Dermis microvascular lymphatic vessel endothelial cell (primary cell): ENCODE measurements around the gene WDR41. TPM values are rescaled to one million over a fixed set of nuclear protein-coding genes. Genes with fewer than 3 reads are reported as not detected.
"Not testable (repeated sequence)": the region's sequence is repeated elsewhere in the genome, so short reads cannot be mapped to it uniquely, and the experiment has no call there.

ENCODE experiments used
- DNase-seq, 2 donors: peaks; one replicate each; pipeline versions ENCODE4 v3.0.0 to v3.0.0-alpha.2; 2010; ENCODE audit warnings: low read depth in 2 of 2
- total RNA-seq: library from RNA; depleted of rRNA; stranded (reverse); fragments of >200 nt; gene quantifications from 2 replicates; pipeline ENCODE4 v1.2.1, GENCODE V29; 2014

Gene WDR41
- total RNA-seq, 1 donor from 2014 or later, result 57.8 TPM

DNA sequence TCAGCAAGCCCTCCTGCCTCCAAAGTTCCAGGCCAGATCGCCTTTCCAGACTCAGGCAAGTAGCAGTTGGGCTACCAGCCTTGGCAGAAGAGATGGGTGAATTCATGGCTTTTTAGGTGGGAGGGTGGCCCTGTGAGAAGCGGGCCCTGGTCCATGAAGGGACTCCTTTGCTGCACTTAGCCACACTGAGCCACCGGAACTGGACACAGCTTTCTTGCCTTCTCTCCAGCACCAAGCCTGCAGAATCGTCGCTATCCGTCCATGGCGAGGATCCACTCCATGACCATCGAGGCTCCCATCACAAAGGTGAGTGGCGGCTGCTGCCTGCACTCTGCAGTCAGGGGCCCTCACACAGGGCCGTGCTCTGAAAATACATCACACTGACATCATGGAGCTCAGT lies 85.0 kb downstream of the WDR41 start:
- DNase-seq, result no peak

- DNase-seq, result no peak
These were observed 89.3 kb downstream of the WDR41 start for GRCh38 chr5:77402796-77403195.

DNA sequence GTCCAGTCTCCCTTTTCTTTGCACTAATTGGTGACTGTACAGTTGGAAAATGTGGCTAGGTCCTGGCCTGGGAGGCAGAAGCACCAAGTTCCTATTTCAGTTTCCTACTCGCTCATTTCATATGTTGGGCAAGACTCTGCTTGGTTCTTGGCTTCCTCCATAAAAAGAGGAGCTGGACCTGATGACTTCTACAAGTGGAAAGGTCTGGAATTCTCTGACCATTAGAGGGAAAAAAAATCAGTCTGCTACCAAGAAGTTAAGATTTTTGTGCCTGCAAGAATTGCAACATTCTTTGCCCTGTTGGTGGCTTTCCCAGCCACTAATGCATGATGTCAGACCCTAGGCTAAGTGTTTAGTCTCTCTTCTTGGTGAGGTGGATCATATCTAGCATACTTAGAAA lies 91.5 kb downstream of the WDR41 start:
- DNase-seq, result no peak

- no peak for DNase-seq
These were observed 93.2 kb downstream of the WDR41 start for GRCh38 chr5:77398896-77399295.

GRCh38 chr5:77398458-77398857 lies 93.7 kb downstream of the WDR41 start:
- no peak for DNase-seq

DNA sequence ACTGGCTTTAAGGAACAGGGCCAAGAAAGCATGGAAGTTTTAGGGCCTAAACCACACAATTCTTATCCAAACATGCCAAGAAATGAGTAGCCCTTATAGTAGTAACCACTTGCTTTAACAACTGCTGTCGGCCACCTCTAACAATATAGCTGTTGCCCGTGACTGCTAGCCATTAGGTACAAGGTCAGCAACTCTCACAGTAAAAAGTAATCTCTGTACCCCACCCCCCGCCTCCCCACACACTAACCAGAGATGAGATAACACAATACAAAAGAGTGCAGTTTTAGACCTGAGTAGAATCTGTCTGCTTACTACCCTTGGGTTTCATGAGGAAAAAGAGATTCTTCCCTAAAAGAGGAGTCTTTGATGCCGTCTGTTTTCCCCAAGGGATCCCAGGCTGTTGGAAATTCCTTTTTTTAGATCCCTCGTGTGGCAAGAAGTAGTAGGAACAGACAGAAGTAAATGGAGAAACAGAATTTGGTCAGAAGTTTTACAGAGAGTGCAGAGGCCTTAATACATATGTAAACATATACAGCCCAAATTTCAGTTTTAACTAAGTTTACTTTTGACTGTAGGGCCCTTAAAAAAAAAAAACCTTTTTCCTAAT lies 94.3 kb downstream of the WDR41 start:
- no peak for DNase-seq

DNA sequence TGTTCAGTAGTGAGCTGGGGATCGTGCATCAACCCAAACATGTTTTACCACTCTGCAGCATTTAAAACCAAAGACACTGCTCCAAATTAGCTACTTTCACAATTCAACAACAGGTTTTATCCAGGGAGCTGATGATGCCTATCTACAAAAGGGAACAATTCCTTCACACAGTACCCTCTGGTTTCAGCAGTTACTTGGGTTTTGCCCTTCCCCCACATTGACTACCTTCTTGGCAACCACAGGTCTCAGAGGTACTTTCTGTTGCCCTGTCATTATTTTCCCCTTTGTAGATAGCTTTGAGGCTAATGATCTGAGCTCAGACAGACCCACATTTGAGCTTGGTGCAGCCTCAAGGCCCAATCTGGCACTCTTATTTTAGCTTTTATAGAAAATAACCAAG lies 96.1 kb downstream of the WDR41 start:
- DNase-seq, result no peak

- no peak for DNase-seq
These were observed 97.9 kb downstream of the WDR41 start for GRCh38 chr5:77394064-77394715.

DNA sequence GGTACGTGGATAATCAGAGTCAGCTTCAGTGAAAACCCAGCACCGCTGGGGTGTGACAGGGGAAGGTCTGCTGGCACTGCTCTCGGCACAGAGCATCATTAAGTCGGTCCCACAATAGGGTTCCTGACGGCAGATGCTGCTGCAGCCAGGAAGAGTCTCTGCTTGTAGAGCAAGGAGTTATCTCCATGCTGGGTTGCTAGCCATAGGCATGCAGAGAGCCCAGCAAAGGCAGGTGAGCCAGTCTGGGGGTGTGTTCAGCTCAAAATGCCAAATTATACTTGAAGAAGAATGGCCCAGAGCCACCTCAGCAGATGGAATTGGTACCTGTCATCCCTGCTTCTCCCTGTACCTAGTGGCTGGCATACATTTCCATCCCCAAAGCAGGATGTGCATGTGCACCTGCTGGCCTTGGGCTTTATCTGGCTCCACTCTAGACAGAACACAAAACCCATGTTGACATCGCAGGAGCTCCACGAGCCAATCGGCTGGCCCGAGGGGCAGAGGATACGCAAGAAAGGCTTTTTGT lies 100.8 kb downstream of the WDR41 start:
- no peak for DNase-seq

DNA sequence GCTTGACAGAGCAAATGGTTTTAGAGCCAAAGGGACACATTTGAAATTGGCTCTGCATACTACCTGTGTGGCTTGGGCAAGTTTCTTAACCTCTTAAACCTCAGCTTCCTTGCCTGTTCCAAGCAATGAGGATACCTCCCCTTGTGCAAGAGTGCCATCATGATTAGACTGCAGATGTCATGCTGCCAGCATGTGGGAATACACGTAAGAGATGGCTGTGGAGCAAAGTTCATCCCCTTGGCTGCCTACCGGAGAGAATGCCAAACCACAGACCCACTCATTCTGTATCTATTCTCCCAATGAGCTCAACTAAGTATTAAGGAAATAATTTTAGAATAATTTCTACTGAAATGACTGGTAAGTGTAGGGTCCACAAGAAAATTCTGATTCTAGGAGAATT lies 101.3 kb downstream of the WDR41 start:
- no peak for DNase-seq

GRCh38 chr5:77390221-77390620 lies 101.9 kb downstream of the WDR41 start:
- DNase-seq, result no peak

DNA sequence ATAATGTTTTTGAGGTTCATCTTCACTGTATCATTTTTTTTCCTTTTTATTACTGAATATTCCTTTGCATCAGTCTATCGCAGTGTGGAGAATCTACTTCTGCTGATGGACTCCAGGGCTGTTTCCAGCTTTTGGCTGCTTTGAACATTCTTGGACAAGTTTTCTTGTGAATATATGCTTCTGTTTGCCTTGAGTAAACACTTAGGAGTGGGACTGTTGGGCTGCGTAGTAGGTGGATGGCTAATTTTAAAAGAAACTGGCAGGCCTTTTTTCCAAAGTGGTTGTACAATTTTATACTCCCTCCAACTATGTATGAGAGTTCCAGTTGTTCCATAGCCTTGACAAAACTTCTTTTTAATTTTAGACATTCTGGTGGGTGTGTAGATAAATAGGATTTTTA lies 102.4 kb downstream of the WDR41 start:
- no peak for DNase-seq

- DNase-seq, result not testable (repeated sequence)
These were observed 105.8 kb downstream of the WDR41 start for GRCh38 chr5:77386340-77386739.

DNA sequence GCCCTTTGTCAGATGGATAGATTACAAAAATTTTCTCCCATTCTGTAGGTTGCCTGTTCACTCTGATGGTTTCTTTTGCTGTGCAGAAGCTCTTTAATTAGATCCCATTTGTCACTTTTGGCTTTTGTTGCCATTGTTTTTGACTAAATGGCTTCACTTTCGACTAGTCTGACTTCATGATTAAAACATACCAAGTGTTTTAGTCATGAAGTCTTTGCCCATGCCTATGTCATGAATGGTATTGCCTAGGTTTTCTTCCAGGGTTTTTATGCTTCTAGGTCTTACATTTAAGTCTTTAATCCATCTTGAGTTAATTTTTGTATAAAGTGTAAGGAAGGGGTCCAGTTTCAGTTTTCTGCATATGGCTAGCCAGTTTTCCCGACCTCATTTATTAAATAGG lies 108.8 kb downstream of the WDR41 start:
- DNase-seq, result not testable (repeated sequence)

Other genes with a start within 250 kb of the WDR41 start
- gene OTP, start 146.4 kb upstream of the WDR41 start, total RNA-seq, result not detected in 2 replicates